Sigmoid colon (tissue), 4 donors: Measurements from ENCODE around the gene FBXW2.

ENCODE experiments used
- CTCF ChIP-seq, 4 experiments: fragments of 450-650 bp in 3 of 4; fragments of 200-600 bp in 1 of 4; IDR thresholded peaks; one replicate each; pipeline ENCODE4 v1.5.1; 2016 to 2019; ENCODE audit warnings: antibody characterized with exemption in 4 of 4, mild to moderate bottlenecking in 3 of 4, moderate library complexity in 2 of 4
- POLR2AphosphoS5 ChIP-seq, 4 donors: sonication (generic); formaldehyde crosslinking; IDR thresholded peaks; one replicate each; pipeline ENCODE4 v1.6.1; 2017; ENCODE audit warnings: antibody characterized with exemption in 4 of 4

- no peak for TF ChIP-seq CTCF (IDR thresholded peaks at IDR 0.05)
- TF ChIP-seq POLR2AphosphoS5 (IDR thresholded peaks at IDR 0.05): no peak
Observed at GRCh38 chr9:120830865-120831264, 37.6 kb upstream of the FBXW2 start.
